ENCODE data around the gene OMP.

- TF ChIP-seq POLR2A (IDR thresholded peaks at IDR 0.05) (peak; percentile 33 to 38), CTCF (IDR thresholded peaks at IDR 0.05) (peak; percentile 49 to 82 (median 78))
Measured at GRCh38 chr11:77073328-77074001, 29.2 kb upstream of the OMP start.

All from uterus (tissue), 2 donors.